Activated CD8-positive, alpha-beta memory T cell treated with anti-CD3 and anti-CD28 coated beads, Interleukin-2, amount 50 U/mL, for 4 hours (primary cell): Measurements from ENCODE around the gene THBS2.
"Not testable (repeated sequence)": the region's sequence is repeated elsewhere in the genome, so short reads cannot be mapped to it uniquely, and the experiment has no call there.

Source experiments
- DNase-seq: peaks from one replicate; pipeline ENCODE4 v3.0.0-alpha.2; 2020

Gene THBS2

DNA sequence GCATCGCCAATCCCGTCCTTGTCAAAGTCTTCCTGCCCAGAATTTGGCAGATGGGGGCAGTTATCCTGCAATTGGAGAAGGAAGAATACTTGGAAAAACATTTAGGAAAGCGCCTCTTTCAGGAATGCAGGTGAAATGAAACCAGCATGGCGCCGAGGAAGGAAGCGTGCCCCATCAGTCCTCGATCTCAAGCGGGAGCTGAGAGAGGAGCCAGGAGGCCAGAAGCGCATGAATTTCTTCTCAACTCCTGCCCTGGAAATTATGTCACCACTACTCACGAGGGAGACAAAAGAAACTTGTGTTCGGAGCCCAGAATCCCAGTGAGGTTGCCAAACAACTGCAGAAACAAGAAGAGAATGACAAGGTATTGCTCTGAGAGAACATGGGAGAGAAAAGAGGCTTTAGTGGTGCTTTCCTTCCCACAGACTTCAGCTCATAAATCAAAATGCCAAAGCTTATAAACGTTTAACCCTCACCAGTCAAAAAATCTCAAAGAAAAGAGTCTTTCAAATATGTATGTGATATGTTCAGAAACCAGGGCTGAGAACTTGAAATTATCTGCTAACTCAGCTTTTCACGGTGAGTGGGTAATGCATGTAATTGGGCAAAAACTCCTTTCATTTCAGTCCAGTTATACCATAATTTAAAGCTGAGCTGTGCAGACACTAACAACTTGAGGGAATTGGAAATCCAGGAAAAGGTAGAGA is 23.9 kb downstream of the THBS2 start:
- DNase-seq, result no peak

DNA sequence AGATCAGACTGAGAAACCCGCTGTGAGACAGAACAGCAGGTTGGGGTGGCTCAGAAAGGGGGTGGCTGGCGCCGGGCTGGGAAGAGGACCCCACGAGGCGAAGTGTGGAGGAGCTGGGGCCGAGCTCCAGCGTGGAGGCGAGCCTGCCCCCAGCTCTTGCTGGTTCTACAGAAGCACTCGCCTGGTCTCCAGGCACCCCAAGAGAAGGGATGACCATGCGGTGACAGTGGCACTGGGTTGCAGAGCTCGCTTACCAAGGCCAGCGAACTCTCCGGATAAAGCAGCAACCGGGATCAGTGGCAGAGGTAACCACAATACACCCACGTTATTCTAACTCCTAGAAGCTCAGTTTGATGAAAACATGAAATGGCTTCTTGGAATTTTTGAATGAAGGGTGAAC is 26.5 kb downstream of the THBS2 start:
- no peak for DNase-seq

DNA sequence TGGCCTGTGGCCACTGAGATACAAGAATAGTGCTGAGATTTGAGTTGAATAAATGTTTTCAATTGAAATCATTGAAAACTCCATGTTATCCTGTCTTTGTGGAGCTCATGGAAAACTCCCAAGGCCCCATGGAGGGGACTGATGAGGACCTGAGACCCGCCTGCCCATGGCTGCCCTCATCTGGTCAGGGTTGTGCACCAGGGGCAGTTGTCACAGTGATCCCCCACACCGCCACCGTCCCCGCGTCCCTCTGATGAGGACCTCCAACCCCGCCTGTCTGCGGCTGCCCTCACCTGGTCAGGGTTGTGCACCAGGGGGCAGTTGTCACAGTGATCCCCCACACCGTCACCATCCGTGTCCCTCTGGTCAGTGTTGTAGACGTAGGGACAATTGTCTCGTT is 27.8 kb downstream of the THBS2 start:
- no peak for DNase-seq

DNA sequence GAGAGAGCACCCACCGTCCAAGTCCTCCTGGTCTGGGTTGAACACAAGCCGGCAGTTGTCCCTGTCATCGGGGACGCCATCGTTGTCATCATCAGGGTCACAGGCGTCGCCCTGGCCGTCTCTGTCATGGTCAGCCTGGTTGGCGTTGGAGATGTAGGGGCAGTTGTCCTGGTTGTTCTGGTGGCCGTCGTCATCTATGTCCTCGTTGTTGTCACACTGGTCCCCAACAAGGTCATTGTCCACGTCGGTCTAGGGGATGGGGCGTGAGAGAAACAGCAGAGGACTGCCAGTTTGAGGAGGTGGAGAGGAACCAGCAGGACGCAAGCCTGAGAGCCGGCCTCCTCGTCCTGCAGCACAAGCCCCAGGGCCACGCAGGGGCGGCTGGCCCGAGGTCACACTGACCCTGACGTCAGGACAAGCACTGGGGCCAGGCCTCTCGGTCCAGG is 28.5 kb downstream of the THBS2 start:
- DNase-seq, result no peak

DNA sequence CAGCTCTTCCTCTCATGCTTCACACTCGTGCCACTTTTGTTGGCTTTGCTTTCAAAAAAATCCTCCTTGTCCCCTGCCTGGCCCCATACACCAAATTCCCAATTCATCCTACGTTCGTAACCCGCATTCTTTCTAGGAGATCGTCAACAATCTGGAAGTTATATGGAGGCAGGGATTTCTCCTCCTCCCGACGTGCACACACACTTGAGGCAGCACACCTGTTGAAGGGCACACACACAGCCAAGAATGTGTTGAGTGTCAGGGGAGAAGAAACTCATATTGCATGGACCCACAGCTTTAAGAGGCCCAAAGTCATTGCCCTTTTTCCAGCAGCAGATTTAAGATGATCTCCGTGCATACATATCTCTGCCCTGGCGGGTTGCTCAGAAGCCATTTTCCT is 28.9 kb downstream of the THBS2 start:
- DNase-seq, result no peak

DNA sequence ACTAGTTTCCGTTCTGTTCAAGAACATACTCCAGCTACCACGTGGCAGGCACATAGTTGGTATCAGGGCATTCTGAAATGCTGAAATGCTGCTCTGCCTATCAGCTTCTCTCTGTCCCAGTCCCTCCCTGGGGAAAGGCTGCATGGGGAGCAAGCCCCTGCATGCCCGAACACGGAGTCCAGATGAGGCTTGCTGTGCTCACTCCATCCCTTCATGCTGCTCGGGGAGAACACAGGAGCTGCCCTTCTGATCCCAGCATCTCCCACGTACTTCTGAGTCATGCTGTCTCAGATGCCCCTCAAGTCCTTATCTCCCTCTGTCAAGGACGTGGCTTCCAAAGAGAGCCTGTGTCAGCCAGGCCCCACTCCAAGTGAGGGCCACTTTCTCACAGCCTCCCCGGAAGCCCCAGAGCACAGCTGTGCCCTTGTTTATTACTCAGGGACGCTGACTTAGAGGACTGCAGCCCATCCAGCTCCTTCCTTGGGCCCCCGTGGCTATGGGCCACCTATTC is 29.4 kb downstream of the THBS2 start:
- no peak for DNase-seq

DNA sequence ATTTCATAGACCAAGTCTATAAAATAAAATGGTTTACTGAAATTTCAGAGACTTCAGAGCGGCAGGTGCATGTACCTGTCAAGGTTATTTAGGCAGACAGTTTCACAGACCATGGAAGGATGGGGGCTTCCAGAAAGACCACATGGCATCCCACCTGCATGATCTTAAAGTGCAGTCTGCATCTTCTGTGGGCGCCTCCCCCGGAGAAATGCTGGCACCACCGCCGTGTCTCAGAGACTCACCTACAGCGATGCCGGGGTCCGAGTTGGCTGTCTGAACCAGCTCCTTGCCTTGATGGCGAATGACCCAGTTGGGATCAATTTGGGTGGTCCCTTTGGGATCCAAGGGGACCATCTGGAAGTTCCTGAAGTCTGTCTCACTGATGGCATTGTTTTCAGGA is 30.6 kb downstream of the THBS2 start:
- no peak for DNase-seq

DNA sequence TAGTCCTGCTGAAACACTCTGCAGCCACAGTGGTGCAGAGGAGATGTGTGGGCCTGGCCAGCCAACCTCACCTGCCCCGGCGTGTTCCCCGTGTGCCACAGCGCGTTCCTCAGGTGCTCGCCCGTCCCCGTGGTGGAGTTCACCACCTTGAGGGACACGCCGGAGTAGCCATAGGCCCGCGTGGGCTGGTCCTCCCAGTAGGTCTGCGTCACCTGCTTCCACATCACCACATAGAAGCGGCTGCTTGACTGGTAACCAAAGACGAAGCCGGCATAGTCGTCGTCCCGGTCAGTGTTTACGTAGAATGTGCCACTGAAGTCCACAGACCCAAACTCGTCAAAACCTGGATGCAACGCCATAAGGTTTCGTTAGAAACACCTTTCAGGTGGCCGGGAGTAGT is 31.5 kb downstream of the THBS2 start:
- DNase-seq, result no peak

DNA sequence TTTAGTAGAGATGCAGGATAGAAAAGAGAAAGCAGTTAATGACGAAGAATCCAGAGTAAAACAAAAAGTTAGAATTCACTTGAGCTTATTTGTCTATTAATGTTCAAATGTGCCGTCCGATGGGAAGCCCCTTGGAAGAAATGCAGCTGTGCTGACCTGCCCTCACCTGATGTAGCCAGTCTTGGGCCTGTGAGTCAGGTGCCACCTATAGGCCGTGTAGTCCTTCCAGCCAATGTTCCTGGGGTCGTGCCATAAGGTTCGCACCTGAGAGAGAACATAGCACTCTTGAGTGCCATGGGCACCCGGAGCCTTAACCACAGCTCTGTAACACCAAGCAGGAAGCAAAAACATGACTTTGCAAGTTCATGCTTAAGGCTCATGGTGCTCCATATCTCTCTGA is 32.4 kb downstream of the THBS2 start:
- no peak for DNase-seq

DNA sequence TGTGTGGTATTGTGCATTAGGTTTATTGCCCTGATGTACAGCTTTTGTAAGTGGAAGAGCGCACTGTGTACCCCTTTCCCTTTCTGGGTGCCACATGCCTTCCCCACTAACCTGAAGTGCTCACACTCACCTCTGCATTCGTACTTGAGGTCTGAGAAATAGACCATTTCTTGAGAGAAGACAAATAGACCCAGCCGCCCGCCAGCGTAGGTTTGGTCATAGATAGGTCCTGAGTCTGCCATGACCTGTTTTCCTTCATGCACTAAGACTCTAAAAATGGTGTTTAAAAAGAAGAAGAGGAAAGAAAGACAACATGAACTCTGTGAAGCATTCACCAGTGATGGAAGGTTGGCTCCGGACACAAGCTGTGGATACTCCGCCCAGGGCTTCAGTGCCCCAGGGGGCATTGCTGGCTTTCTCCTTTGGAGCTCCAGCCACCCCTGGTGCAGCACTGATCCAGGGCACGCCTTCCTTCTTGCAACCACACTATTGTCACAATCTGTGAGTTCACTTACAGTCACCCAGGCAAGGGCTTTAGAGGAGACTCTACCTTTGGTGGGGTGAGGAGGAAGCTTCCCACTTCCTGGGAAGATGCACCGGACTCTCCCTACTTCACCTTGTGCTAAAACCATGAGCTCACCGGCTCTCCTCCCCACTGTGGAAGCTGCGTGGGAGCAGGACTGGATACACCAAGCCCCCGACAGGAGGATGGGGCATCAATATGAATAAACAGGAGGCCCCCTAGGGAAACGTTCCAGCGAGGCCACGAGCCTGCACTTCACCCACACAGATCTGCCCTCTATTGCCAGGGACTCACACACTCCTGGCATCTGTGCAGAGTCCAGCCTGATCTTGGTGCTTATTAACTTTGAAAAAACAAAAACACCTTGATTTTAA is 33.3 kb downstream of the THBS2 start:
- DNase-seq, result no peak

DNA sequence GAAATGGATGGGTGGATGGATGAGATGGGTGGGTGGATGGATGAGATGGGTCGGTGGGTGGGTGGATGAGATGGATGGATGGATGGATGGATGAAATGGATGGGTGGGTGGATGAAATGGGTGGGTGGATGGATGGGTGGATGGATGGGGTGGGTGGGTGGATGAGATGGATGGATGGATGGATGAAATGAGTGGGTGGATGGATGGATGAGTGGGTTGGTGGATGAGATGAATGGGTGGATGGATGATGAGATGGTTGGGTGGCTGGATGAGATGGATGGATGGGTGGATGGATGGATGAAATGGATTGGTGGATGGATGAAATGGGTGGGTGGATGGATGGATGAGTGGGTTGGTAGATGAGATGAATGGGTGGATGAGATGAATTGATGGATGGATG is 35.7 kb downstream of the THBS2 start:
- no peak for DNase-seq

DNA sequence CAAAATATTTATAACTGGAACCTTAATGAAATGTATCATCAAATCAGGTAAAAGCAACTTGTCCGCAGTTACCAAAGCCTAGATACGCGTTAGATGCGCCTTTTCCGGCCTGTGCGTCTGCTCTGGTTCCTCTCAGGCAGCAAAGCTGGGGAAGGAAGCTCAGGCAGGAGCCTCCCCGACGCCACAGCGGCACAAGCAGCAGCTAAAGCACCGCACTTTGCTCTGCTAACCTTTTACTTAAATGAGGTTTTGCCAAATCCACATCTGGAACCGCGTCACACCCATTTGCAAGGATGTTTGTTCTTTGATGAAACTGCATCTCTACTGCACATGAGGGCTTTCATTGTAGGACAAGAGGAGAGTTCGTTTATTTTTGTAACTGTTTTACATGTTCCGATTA is 36.8 kb downstream of the THBS2 start:
- no peak for DNase-seq

DNA sequence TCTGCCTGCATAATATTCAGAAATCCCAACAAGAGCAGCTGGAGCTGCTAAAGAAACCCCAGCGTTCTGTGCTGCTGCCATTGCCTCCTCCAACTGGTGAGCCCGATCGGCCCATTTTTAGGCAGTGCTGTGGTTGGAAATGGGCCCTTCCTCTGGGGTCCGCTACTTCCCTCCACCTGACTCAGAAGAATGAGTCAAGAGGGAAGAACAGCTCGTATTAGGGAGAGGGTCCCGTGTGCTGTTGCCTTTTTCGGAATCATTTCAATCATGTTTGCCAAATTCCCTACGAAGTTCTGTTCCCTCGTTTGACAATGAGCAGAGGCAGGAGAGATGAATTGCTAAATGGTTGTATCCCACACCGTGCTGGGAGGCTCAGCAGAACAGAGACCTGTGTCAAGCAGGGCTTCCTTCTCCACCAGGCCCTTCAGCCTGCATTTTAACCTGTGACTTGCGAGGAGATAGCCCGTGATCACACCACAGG is 38.4 kb downstream of the THBS2 start:
- no peak for DNase-seq

DNA sequence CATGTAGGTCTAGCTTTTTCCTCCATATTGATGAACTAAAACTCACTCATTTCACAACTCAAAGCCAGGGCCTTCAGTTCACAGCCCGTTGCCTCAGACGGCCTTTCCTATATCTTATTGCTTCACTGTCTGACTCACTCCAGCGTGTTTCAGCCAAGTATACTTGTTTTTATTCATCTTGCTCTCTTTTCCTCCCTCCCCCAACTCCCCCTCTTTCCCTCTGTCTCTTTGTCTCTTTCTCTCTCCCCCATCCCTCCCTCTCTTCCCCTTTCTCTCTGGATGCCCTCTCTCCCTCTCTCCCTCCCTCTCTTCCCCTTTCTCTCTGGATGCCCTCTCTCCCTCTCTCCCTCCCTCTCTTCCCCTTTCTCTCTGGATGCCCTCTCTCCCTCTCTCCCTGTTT is 38.9 kb downstream of the THBS2 start:
- DNase-seq, result not testable (repeated sequence)

DNA sequence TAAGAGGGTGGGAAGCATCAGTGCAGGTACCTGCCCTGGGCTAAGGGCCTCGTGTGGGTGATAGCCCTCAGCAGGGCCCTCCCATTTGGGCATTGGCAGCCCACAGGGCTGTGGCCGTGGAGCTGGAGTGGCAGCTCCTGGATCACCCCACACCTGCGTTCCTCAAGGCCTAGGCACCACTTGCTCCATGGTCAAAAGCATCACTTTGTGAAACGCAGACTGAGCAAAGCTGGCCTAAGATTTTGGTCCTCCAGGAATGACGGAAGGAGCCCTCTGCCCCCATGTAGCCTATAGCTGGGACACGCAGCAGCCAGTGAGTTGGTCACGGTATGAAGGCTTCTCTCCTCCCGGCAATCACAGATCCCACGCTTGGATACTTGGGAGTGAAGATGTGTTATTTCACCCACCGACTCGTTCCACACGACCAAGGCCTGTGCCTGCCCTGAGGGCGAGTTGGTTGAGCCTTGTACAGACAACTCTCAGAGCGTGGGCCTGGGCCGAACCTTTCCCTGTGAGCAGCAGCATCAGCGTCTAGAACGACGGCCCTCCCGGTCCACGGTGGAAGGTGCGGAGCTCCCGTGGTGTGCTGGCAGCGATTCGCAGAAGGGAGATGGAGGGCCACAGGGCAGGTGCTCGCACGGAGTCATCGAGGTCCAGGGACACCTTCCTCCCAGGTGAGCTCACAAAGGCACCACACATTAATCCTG is 39.7 kb downstream of the THBS2 start:
- DNase-seq, result no peak

DNA sequence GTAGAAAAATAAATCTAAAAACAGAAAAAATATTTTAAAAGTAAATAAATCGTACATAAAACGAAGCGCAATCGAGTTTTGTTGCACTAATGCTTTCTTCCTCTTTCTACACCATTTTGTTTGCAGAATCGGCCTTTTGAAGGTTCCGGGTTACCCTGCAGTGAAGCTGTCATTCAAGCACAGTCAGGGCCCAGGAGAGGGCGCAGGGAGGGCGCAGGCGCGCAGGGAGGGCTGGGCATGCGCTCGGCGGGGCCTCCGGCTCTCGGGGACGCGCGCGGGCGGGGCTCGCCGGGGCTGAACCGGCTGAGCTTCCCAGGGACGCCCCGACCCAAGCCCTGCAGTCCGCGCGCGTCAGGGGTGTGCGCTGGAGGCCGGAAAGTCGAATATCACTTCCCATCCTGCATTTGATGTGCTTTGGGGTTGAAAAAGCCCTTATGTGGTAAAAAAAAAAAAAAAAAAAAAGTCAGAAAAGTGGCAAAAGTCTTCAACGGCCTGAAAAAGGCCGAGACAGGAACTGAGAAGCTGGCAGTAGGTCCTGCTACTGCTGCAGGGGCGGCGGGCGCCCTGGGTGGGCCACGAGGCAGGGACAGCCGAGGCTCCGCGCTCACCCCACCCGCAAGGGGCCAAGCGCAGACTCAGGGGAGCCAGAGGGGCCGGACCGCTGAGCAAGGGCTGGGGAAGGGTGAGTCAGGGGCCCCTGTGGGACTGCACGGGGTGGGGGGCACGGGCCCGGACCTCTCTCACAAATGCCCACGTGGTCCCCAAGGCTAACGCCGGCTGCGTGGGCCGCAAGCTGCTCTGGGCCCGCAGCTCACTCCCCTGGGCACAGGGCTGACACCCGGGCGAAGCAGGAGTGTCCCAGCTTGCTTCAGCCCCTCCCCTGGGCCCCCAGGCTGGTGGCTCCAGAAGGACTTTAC is 40.5 kb downstream of the THBS2 start:
- DNase-seq, result peak; percentile 85

DNA sequence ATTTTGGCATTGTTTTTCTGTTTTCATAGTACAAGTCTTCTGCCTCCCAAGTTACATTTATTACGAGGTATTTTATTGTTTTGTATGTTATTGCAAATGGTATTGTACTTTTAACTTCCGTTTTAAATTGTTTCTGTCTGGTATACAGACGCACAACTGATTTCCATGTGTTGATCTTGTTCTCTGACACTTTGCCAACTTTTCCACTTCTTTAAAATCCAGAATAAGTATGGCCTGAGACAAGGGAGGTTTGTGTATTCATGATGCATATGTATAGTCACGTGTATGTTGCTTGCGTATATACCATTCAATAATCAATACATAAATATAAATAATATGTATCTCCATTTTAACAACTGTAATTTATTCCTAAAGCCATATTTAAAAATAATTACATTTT is 41.2 kb downstream of the THBS2 start:
- DNase-seq, result no peak

DNA sequence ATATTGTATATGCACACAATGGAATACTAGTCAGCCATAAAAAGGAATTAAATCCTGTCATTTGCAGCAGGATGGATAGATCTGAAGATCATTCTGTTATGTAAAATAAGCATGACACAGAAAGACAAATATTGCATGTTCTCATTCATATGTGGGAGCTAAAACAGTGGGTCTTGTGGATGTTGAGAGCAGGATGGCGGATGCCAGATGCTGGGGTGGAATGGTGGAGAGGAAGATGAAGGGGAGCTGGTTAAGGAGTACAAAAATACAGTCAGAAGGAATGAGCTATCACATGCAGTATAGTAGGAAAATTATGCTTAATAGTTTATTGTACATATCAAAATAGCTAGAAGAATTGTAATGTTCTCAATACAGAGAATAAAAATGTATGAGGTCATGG is 41.8 kb downstream of the THBS2 start:
- DNase-seq, result no peak

DNA sequence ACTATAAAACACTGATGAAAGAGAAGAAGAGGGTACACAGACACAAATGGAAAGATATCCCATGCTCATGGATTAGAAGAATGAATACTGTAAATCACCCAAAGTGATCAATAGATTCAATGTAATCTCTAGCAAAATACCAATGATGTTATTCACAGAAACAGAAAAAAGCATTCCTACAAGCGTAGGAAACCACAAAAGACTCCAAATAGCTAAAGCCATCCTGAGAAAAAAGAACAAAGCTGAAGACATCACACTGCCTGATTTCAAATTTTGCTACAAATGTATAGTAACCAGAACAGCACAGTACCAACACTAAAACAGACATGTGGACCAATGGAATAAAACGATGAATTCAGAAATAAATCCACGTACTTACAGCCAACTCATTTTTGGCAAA is 43.0 kb downstream of the THBS2 start:
- DNase-seq, result no peak

DNA sequence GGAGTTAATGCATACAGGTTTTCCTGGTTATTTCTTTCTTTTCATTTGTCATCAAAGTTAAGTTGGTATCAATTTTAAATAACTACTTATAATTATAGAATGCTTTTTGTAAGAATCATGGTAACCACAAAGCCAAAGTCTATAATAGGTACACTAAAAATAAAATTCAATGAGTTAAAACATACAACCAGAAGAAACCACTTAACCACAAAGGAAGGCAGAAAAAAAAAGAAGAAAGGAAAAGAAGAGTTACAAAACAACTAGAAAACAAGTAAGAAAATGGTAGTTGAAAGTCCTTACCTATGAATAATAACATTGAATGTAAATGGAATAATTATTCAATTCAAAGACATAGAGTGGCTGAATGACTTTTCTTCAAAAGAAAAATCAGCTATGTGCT is 45.6 kb downstream of the THBS2 start:
- DNase-seq, result no peak

DNA sequence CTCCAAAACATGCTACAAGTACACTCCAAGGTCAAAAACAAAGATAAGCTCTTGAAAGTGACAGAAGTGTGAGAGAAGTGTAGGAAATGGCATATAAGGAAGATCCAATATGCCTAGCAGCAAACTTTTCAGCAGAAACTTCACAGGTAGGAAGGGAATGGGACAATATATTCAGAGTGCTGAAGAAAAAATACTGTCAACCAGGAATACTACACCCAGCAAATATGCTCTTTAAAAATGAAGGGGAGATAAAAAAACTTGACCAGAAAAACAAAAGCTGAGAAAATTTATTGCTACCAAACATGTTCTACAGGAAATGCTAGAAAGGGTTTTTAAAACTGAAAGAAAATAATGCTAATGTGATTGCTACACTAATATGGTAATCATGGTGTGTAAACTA is 46.2 kb downstream of the THBS2 start:
- no peak for DNase-seq
